Measurements from ENCODE around the gene NDUFA11. TPM values are rescaled to one million over a fixed set of nuclear protein-coding genes. Genes with fewer than 3 reads are reported as not detected.

NDUFA11 gene
- polyA plus RNA-seq, 3 donors: 188 to 552 (median 396) TPM

DNA sequence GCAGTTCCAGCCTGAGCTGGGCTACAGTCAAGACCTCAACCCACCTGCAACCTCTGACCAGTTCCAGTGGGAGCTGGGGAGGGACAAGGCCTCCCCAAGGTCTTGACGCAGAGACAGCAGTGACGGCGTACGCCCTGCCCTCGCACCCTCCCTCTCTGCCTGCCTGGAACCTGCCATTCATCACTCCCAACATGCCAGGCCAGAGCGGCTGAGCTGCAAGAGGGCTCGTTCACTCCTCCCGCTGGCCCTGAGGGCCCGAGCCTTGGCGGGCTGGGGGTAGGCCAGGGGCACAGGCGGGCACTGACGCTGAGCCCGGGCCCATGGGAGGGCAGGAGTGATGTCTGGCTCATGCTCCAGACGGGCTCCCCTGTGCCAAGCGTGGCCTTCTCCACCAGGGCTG lies 8.2 kb downstream of the NDUFA11 start:
- peaks cover 34 to 38% of the 10 kb centered on the region in 2 donors for H3K36me3 ChIP-seq (replicated peaks in 1 of 2; ENCODE audit: control insufficient read depth in 1 of 2, insufficient read depth in 2 of 2, low read length in 2 of 2)
- WGBS (ENCODE audit: insufficient coverage): 89% methylated on average over 14 of the region's 15 CpGs
- H3K4me3 Mint-ChIP-seq: no peak overlapping the region

DNA sequence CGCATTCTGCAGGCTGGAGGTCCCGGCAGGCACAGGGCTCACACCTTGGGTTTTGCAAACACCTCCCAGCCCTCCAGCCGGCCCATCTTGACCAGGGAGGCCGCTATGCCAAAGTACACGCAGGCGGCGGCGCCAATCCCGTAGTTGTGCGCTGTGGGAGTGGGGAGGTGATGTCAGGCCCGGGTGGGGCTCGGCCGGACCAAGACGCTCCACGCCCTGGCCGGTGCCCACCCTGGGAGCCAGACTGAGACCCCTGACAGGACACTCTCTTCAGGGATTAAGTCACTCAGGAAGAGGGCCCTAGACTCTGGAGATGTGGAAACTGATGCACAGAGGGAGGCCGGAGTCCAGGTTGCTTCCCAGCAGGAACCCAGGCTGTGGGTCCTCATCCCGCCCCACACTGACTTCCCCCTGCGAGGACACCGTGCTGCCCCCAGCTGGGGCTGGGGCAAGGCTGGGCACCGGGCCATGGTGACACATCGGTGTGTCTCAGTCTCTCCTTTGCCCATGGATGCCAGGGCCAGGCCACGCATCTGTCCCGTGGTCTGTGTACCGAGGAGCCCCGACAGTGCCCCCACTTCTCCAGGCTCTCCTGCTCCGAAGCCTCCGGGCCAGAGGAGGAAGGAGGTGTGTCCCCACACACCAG lies 8.8 kb downstream of the NDUFA11 start:
- no peak for DNase-seq
- H3K79me2 ChIP-seq (ENCODE audit: insufficient read depth, low read length): peaks cover 17% of the 10 kb centered on the region
- H3K4me3 ChIP-seq (replicated peaks in 1 of 3; ENCODE audit: low read depth in 2 of 3, low read length in 3 of 3): no peak overlapping the region
- peaks cover 19 to 37% of the 10 kb centered on the region in 2 donors for H3K36me3 Mint-ChIP-seq
- H4K20me1 ChIP-seq (ENCODE audit: insufficient read depth, low read length): peaks cover 30% of the 10 kb centered on the region
- H3K9me3 Mint-ChIP-seq: peaks cover 0 to 2% (median 0%) of the 10 kb centered on the region in 7 donors
- H3K4me3 Mint-ChIP-seq: no peak overlapping the region
- peaks cover 15 to 31% (median 20%) of the 10 kb centered on the region in 3 donors for H3K27me3 Mint-ChIP-seq (ENCODE audit: low read depth in 3 of 3)
- no peaks in the 10 kb centered on the region for H3K4me1 Mint-ChIP-seq
- 86% methylated on average over 16 of the region's 28 CpGs for WGBS (ENCODE audit: insufficient coverage)
- no peak overlapping the region for H3K27ac ChIP-seq (ENCODE audit: low read depth in 1 of 2, low read length in 2 of 2)
- intact Hi-C loops (cut with micrococcal nuclease): loop anchor here in 1 of 2 donors (5.0 kb wide), 1 partner anchor 88 kb away; the partner anchor contains the start of gene NRTN
- TF ChIP-seq, protein P1, sequence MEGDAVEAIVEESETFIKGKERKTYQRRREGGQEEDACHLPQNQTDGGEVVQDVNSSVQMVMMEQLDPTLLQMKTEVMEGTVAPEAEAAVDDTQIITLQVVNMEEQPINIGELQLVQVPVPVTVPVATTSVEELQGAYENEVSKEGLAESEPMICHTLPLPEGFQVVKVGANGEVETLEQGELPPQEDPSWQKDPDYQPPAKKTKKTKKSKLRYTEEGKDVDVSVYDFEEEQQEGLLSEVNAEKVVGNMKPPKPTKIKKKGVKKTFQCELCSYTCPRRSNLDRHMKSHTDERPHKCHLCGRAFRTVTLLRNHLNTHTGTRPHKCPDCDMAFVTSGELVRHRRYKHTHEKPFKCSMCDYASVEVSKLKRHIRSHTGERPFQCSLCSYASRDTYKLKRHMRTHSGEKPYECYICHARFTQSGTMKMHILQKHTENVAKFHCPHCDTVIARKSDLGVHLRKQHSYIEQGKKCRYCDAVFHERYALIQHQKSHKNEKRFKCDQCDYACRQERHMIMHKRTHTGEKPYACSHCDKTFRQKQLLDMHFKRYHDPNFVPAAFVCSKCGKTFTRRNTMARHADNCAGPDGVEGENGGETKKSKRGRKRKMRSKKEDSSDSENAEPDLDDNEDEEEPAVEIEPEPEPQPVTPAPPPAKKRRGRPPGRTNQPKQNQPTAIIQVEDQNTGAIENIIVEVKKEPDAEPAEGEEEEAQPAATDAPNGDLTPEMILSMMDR (IDR thresholded peaks at IDR 0.05): no peak
- H3K4me2 ChIP-seq (replicated peaks; ENCODE audit: extremely low read depth, low read length, poor library complexity, severe bottlenecking): no peak overlapping the region
- no peaks in the 10 kb centered on the region for H3K9me3 ChIP-seq (replicated peaks in 1 of 2; ENCODE audit: control insufficient read depth in 1 of 2, insufficient read depth in 1 of 2, low read length in 2 of 2)
- H2AFZ ChIP-seq (ENCODE audit: insufficient read depth, low read depth, low read length, poor library complexity, severe bottlenecking): no peak overlapping the region
- no peaks in the 10 kb centered on the region for H3K4me1 ChIP-seq (ENCODE audit: control insufficient read depth in 1 of 2, insufficient read depth in 2 of 2, low read length in 2 of 2)
- H3K27me3 ChIP-seq (ENCODE audit: control insufficient read depth in 2 of 2, insufficient read depth in 2 of 2, low read length in 2 of 2): peaks cover 0 to 14% of the 10 kb centered on the region in 2 donors
- no peak overlapping the region for H3K9ac ChIP-seq (ENCODE audit: insufficient read depth, low read length, poor library complexity, severe bottlenecking)
- H3K27ac Mint-ChIP-seq: no peak overlapping the region
- H3K36me3 ChIP-seq (replicated peaks in 1 of 2; ENCODE audit: control insufficient read depth in 1 of 2, insufficient read depth in 2 of 2, low read length in 2 of 2): peaks cover 31 to 32% of the 10 kb centered on the region in 2 donors

More for the DNA sequence above, 8.2 kb downstream of the NDUFA11 start:
- Histone ChIP-seq H3K9me3 (replicated peaks in 1 of 2; ENCODE audit: control insufficient read depth in 1 of 2, insufficient read depth in 1 of 2, low read length in 2 of 2) (no peaks in the 10 kb centered on the region), H3K9ac (ENCODE audit: insufficient read depth, low read length, poor library complexity, severe bottlenecking) (no peak overlapping the region), H3K27me3 (ENCODE audit: control insufficient read depth in 2 of 2, insufficient read depth in 2 of 2, low read length in 2 of 2) (peaks cover 0 to 14% of the 10 kb centered on the region in 2 donors), H4K20me1 (ENCODE audit: insufficient read depth, low read length) (peaks cover 36% of the 10 kb centered on the region), H3K79me2 (ENCODE audit: insufficient read depth, low read length) (peaks cover 23% of the 10 kb centered on the region), H3K4me1 (ENCODE audit: control insufficient read depth in 1 of 2, insufficient read depth in 2 of 2, low read length in 2 of 2) (no peaks in the 10 kb centered on the region), H3K27ac (ENCODE audit: low read depth in 1 of 2, low read length in 2 of 2) (no peak overlapping the region), H3K4me2 (replicated peaks; ENCODE audit: extremely low read depth, low read length, poor library complexity, severe bottlenecking) (no peak overlapping the region), H2AFZ (ENCODE audit: insufficient read depth, low read depth, low read length, poor library complexity, severe bottlenecking) (no peak overlapping the region), H3K4me3 (replicated peaks in 1 of 3; ENCODE audit: low read depth in 2 of 3, low read length in 3 of 3) (no peak overlapping the region)
- H3K36me3 Mint-ChIP-seq: peaks cover 25 to 43% of the 10 kb centered on the region in 2 donors
- peaks cover 11 to 27% (median 18%) of the 10 kb centered on the region in 3 donors for H3K27me3 Mint-ChIP-seq (ENCODE audit: low read depth in 3 of 3)
- H3K4me1 Mint-ChIP-seq: no peaks in the 10 kb centered on the region
- no peak for DNase-seq
- intact Hi-C loops (cut with micrococcal nuclease): no loop called here
- TF ChIP-seq, protein P1 (IDR thresholded peaks at IDR 0.05): no peak
- no peak overlapping the region for H3K27ac Mint-ChIP-seq
- H3K9me3 Mint-ChIP-seq: peaks cover 0 to 2% (median 0%) of the 10 kb centered on the region in 7 donors
